Neural progenitor cell (in vitro differentiated cells): ENCODE data around the gene LYRM1. TPM values are rescaled to one million over a fixed set of nuclear protein-coding genes. Genes with fewer than 3 reads are reported as not detected.

ENCODE experiments used
- DNase-seq: peaks from one replicate; pipeline ENCODE4 v3.0.0-alpha.2; 2016; ENCODE audit warnings: low spot score
- H2AFZ ChIP-seq: fragments of 200-600 bp; sonication (generic); replicated peaks from 2 replicates; pipeline ENCODE4 v1.6.1; 2016; ENCODE audit warnings: antibody characterized with exemption
- H3F3A ChIP-seq: fragments of 200-600 bp; sonication (generic); 2 replicates; pipeline ENCODE4 v1.6.1; 2016; ENCODE audit warnings: antibody characterized with exemption, low read depth
- H3K27ac ChIP-seq: fragments of 200-600 bp; sonication (generic); 2 replicates; pipeline ENCODE4 v1.5.1; 2016; ENCODE audit warnings: mild to moderate bottlenecking
- H3K27me3 ChIP-seq: fragments of 200-600 bp; sonication (generic); 2 replicates; pipeline ENCODE4 v1.6.1; 2016; ENCODE audit warnings: mild to moderate bottlenecking, moderate library complexity
- H3K36me3 ChIP-seq: fragments of 200-600 bp; sonication (generic); 2 replicates; pipeline ENCODE4 v1.5.1; 2016
- H3K4me1 ChIP-seq: fragments of 200-600 bp; sonication (generic); 2 replicates; pipeline ENCODE4 v1.6.1; 2016; ENCODE audit warnings: mixed run types
- H3K4me2 ChIP-seq: fragments of 200-600 bp; sonication (generic); 2 replicates; pipeline ENCODE4 v1.6.1; 2016
- H3K4me3 ChIP-seq: fragments of 200-600 bp; sonication (generic); 2 replicates; pipeline ENCODE4 v1.5.1; 2016
- H3K79me2 ChIP-seq: fragments of 200-600 bp; sonication (generic); 2 replicates; pipeline ENCODE4 v1.6.1; 2016; ENCODE audit warnings: low read depth
- H3K9ac ChIP-seq: fragments of 200-600 bp; sonication (generic); 2 replicates; pipeline ENCODE4 v1.6.1; 2016
- H3K9me3 ChIP-seq: fragments of 200-600 bp; sonication (generic); 2 replicates; pipeline ENCODE4 v1.5.1; 2016; ENCODE audit warnings: low read depth
- H4K20me1 ChIP-seq: fragments of 200-600 bp; sonication (generic); 2 replicates; pipeline ENCODE4 v1.6.1; 2016; ENCODE audit warnings: low read depth
- H3K27ac Mint-ChIP-seq: 3 replicates; pipeline ENCODE4 v1.8.0; 2021; ENCODE audit warnings: mixed read lengths
- H3K27me3 Mint-ChIP-seq: 2 replicates; pipeline ENCODE4 v1.8.0; 2022; ENCODE audit warnings: low read depth, mild to moderate bottlenecking, inconsistent platforms, moderate library complexity, mixed read lengths; ENCODE audit not compliant: insufficient read depth
- H3K36me3 Mint-ChIP-seq: 3 replicates; pipeline ENCODE4 v1.8.0; 2021; ENCODE audit warnings: mixed read lengths
- H3K4me1 Mint-ChIP-seq: 3 replicates; pipeline ENCODE4 v1.8.0; 2021; ENCODE audit warnings: mixed read lengths
- H3K4me3 Mint-ChIP-seq: 3 replicates; pipeline ENCODE4 v1.8.0; 2021; ENCODE audit warnings: mild to moderate bottlenecking, moderate library complexity, mixed read lengths
- H3K9me3 Mint-ChIP-seq: 3 replicates; pipeline ENCODE4 v1.8.0; 2020; ENCODE audit warnings: mixed read lengths
- EZH2 ChIP-seq: fragments of 200-600 bp; sonication (generic); IDR thresholded peaks from 2 replicates; pipeline ENCODE4 v1.6.1; 2017; ENCODE audit warnings: antibody characterized with exemption, mild to moderate bottlenecking, moderate library complexity
- EZH2phosphoT487 ChIP-seq: fragments of 200-600 bp; sonication (generic); IDR thresholded peaks from 2 replicates; pipeline ENCODE4 v1.6.1; 2017; ENCODE audit warnings: antibody characterized with exemption
- total RNA-seq: library from RNA; depleted of rRNA; stranded (reverse); fragments of >200 nt; gene quantifications from 2 replicates; pipeline ENCODE4 v1.2.3, GENCODE V29; 2015; ENCODE audit warnings: low replicate concordance
- TF ChIP-seq, protein P1 (sequence below): fragments of 200-600 bp; sonication (generic); IDR thresholded peaks from 2 replicates; pipeline ENCODE4 v1.5.1; 2017; ENCODE audit warnings: antibody characterized with exemption, mild to moderate bottlenecking

Gene LYRM1
- total RNA-seq, 1 donor from 2014 or later: 61.8 TPM

DNA sequence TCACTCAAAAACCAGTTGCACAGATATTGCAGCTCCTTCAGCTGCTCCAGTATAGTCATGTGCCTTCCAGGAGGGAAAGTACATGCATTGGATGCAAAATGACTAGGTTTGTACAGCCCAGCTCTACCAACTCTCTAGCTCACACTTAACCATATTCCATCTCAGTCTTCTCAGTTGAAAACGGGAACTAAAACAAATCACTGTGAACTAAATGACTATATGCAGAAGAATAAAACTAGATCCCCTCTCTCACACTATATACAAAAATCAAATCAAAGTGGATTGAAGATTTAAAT lies 25.3 kb upstream of the LYRM1 start:
- no peak for DNase-seq
- H3K27ac ChIP-seq: no peak overlapping the region
- no peak overlapping the region for H2AFZ ChIP-seq
- peaks cover 19% of the 10 kb centered on the region for H3K4me1 Mint-ChIP-seq
- H3K79me2 ChIP-seq: peaks cover 92% of the 10 kb centered on the region
- no peak overlapping the region for H3K4me3 Mint-ChIP-seq
- no peaks in the 10 kb centered on the region for H3K9me3 ChIP-seq
- H3K27ac Mint-ChIP-seq: no peak overlapping the region
- H3K36me3 Mint-ChIP-seq: no peaks in the 10 kb centered on the region
- no peaks in the 10 kb centered on the region for H3K9me3 Mint-ChIP-seq
- no peaks in the 10 kb centered on the region for H3K27me3 Mint-ChIP-seq
- H3K4me3 ChIP-seq: no peak overlapping the region
- H3K4me2 ChIP-seq: no peak overlapping the region
- no peaks in the 10 kb centered on the region for H3F3A ChIP-seq
- H4K20me1 ChIP-seq: peaks cover 25% of the 10 kb centered on the region
- H3K36me3 ChIP-seq: no peaks in the 10 kb centered on the region
- H3K27me3 ChIP-seq: no peaks in the 10 kb centered on the region
- H3K4me1 ChIP-seq: peaks cover 10% of the 10 kb centered on the region
- TF ChIP-seq, protein P1, sequence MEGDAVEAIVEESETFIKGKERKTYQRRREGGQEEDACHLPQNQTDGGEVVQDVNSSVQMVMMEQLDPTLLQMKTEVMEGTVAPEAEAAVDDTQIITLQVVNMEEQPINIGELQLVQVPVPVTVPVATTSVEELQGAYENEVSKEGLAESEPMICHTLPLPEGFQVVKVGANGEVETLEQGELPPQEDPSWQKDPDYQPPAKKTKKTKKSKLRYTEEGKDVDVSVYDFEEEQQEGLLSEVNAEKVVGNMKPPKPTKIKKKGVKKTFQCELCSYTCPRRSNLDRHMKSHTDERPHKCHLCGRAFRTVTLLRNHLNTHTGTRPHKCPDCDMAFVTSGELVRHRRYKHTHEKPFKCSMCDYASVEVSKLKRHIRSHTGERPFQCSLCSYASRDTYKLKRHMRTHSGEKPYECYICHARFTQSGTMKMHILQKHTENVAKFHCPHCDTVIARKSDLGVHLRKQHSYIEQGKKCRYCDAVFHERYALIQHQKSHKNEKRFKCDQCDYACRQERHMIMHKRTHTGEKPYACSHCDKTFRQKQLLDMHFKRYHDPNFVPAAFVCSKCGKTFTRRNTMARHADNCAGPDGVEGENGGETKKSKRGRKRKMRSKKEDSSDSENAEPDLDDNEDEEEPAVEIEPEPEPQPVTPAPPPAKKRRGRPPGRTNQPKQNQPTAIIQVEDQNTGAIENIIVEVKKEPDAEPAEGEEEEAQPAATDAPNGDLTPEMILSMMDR: no peak
- TF ChIP-seq EZH2phosphoT487 (no peak), EZH2 (no peak)
- no peak overlapping the region for H3K9ac ChIP-seq

DNA sequence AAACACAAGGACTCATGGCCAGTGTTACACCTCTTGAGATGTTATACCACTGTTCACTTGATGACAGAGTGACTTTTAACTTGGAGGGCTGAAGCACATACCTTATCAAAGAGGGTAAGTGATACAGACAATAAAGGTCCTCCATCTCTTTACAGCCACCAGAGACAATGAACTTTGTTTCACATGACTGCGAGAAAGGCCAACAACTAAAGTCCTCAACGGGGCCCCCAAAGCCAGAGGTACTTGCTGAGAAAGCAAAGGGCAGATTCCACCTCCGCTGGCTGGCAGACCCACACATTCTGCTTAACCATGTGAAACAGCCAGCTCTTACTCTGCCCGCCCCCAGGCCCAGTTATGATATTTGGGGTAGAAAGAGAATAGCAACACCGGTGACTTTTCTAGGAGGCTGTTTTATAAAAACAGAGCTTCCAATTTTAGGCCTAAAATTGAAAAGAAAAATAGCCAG lies 21.9 kb upstream of the LYRM1 start:
- Histone ChIP-seq H2AFZ (no peak overlapping the region), H3K36me3 (no peaks in the 10 kb centered on the region), H3F3A (no peaks in the 10 kb centered on the region), H3K9ac (no peak overlapping the region), H3K27ac (no peak overlapping the region), H4K20me1 (peaks cover 11% of the 10 kb centered on the region), H3K4me1 (peaks cover 6% of the 10 kb centered on the region), H3K27me3 (no peaks in the 10 kb centered on the region), H3K4me2 (no peak overlapping the region), H3K4me3 (no peak overlapping the region), H3K79me2 (peaks cover 84% of the 10 kb centered on the region), H3K9me3 (no peaks in the 10 kb centered on the region)
- Mint-ChIP-seq H3K4me3 (no peak overlapping the region), H3K27ac (no peak overlapping the region), H3K36me3 (no peaks in the 10 kb centered on the region), H3K9me3 (no peaks in the 10 kb centered on the region), H3K4me1 (peaks cover 16% of the 10 kb centered on the region), H3K27me3 (no peaks in the 10 kb centered on the region)
- DNase-seq: no peak
- TF ChIP-seq, protein P1: no peak
- TF ChIP-seq EZH2phosphoT487 (no peak), EZH2 (no peak)

DNA sequence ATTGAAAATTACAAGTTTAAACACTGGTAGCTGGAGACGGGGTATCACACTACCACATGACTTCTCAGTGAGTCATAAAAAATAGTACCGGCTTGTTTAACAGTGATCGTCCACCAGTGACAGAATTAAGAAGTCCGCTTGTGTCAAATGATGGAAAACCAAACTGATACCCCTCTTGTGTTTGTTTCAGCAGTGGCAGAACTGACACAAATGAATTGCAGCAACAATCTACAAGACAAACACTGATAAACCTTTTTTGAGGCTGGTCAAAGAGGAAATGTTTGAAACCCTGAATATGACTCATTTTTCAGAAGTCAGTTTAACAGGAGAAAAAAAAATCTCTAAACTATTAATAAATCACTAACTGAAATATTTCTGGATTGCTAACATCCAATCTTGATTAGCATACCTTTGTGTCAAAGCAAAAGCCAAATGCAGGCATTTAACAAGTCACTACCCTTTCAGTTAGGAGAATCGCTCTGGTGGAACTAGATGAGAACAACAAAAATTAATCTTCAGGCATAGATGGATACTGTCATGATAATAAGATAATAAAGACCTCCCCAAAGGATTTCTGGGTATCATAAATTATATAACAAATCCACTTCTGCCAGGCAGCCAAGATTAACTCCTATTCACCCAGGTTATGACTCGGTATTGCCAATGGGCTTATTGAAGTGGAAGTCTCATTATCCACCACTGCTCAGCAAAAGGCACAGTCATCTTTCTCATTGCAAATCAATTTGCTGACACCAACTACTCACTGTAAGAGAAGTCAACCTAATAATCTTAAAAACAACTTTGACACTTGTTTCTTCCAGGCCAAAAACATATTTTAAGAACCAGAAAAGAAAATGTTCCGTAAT lies 21.2 kb upstream of the LYRM1 start:
- no peaks in the 10 kb centered on the region for H3K9me3 ChIP-seq
- Mint-ChIP-seq H3K4me3 (no peak overlapping the region), H3K27me3 (no peaks in the 10 kb centered on the region), H3K27ac (no peak overlapping the region), H3K9me3 (no peaks in the 10 kb centered on the region), H3K4me1 (peaks cover 16% of the 10 kb centered on the region), H3K36me3 (peaks cover 5% of the 10 kb centered on the region)
- no peaks in the 10 kb centered on the region for H3F3A ChIP-seq
- peaks cover 6% of the 10 kb centered on the region for H3K4me1 ChIP-seq
- no peak for DNase-seq
- no peak for TF ChIP-seq EZH2phosphoT487
- TF ChIP-seq EZH2: no peak
- TF ChIP-seq, protein P1: no peak
- H3K4me2 ChIP-seq: no peak overlapping the region
- peaks cover 9% of the 10 kb centered on the region for H4K20me1 ChIP-seq
- H2AFZ ChIP-seq: no peak overlapping the region
- H3K36me3 ChIP-seq: no peaks in the 10 kb centered on the region
- no peak overlapping the region for H3K4me3 ChIP-seq
- no peaks in the 10 kb centered on the region for H3K27me3 ChIP-seq
- peaks cover 83% of the 10 kb centered on the region for H3K79me2 ChIP-seq
- H3K9ac ChIP-seq: no peak overlapping the region
- no peak overlapping the region for H3K27ac ChIP-seq
